DOHH2 (cell line): ENCODE data around the gene EEF2.
"Not testable (repeated sequence)": the region's sequence is repeated elsewhere in the genome, so short reads cannot be mapped to it uniquely, and the experiment has no call there.

Experiments
- H3F3A ChIP-seq: fragments of 200-600 bp; sonication (generic), shearing (Covaris generic); 2 replicates; pipeline ENCODE4 v1.6.0; 2016; ENCODE audit warnings: antibody characterized with exemption, mild to moderate bottlenecking; ENCODE audit not compliant: control insufficient read depth, insufficient read depth
- H3K27ac ChIP-seq: fragments of 200-600 bp; sonication (generic); 2 replicates; pipeline ENCODE4 v1.5.1; 2014; ENCODE audit warnings: low read depth, mild to moderate bottlenecking, low read length, moderate library complexity
- H3K27me3 ChIP-seq: fragments of 200-600 bp; sonication (generic); 2 replicates; pipeline ENCODE4 v1.6.1; 2014; ENCODE audit warnings: mild to moderate bottlenecking, low read length, mixed read lengths; ENCODE audit not compliant: control insufficient read depth
- H3K36me3 ChIP-seq: fragments of 200-600 bp; sonication (generic); 2 replicates; pipeline ENCODE4 v1.6.1; 2014; ENCODE audit warnings: mild to moderate bottlenecking, low read length, moderate library complexity, mixed read lengths; ENCODE audit not compliant: control insufficient read depth
- H3K4me1 ChIP-seq: fragments of 200-600 bp; sonication (generic); 2 replicates; pipeline ENCODE4 v1.6.1; 2014; ENCODE audit warnings: mild to moderate bottlenecking, low read length, mixed read lengths; ENCODE audit not compliant: control insufficient read depth
- H3K4me2 ChIP-seq: fragments of 200-600 bp; sonication (generic); 2 replicates; pipeline ENCODE4 v1.6.0; 2014; ENCODE audit warnings: mild to moderate bottlenecking, low read length, moderate library complexity
- H3K4me3 ChIP-seq: fragments of 200-600 bp; sonication (generic); 2 replicates; pipeline ENCODE4 v1.5.1; 2014; ENCODE audit warnings: mild to moderate bottlenecking, low read length, mixed read lengths
- H3K79me2 ChIP-seq: fragments of 200-600 bp; sonication (generic); 2 replicates; pipeline ENCODE4 v1.6.1; 2014; ENCODE audit warnings: mild to moderate bottlenecking, low read length, mixed read lengths; ENCODE audit not compliant: control insufficient read depth
- H3K9me2 ChIP-seq: fragments of 200-600 bp; sonication (generic); replicated peaks from 2 replicates; pipeline ENCODE4 v1.6.1; 2014; ENCODE audit warnings: mild to moderate bottlenecking, low read length, mixed read lengths; ENCODE audit not compliant: control insufficient read depth
- H3K9me3 ChIP-seq: fragments of 200-600 bp; sonication (generic); 2 replicates; pipeline ENCODE4 v1.6.1; 2014; ENCODE audit warnings: antibody characterized with exemption, low read length, mixed read lengths; ENCODE audit not compliant: control insufficient read depth, insufficient read depth
- H4K20me1 ChIP-seq: fragments of 200-600 bp; sonication (generic); 2 replicates; pipeline ENCODE4 v1.6.0; 2014; ENCODE audit warnings: low read depth, mild to moderate bottlenecking, antibody characterized with exemption, low read length, moderate library complexity; ENCODE audit not compliant: control insufficient read depth, insufficient read depth
- CTCF ChIP-seq: fragments of 200-600 bp; sonication (generic); IDR thresholded peaks from one replicate; pipeline ENCODE4 v1.5.1; 2014; ENCODE audit warnings: antibody characterized with exemption, mild to moderate bottlenecking, low read depth, low read length; ENCODE audit not compliant: poor library complexity, severe bottlenecking
- EZH2phosphoT487 ChIP-seq: fragments of 200-600 bp; sonication (generic); IDR thresholded peaks from 2 replicates; pipeline ENCODE4 v1.6.1; 2017; ENCODE audit warnings: borderline replicate concordance, mild to moderate bottlenecking, antibody characterized with exemption, low read length, moderate library complexity, mixed read lengths

EEF2 gene

GRCh38 chr19:3961007-3961406 is 24.3 kb downstream of the EEF2 start:
- Histone ChIP-seq H3F3A (no peaks in the 10 kb centered on the region), H3K9me3 (no peaks in the 10 kb centered on the region), H3K4me1 (no peaks in the 10 kb centered on the region), H3K36me3 (peaks cover 29% of the 10 kb centered on the region), H3K4me2 (no peak overlapping the region), H3K9me2 (no peaks in the 10 kb centered on the region), H3K79me2 (no peaks in the 10 kb centered on the region), H4K20me1 (no peaks in the 10 kb centered on the region), H3K27me3 (no peaks in the 10 kb centered on the region), H3K27ac (no peak overlapping the region), H3K4me3 (no peak overlapping the region)
- TF ChIP-seq EZH2phosphoT487 (no peak), CTCF (no peak)

- TF ChIP-seq EZH2phosphoT487: no peak
- no peak for TF ChIP-seq CTCF
- Histone ChIP-seq H3F3A (no peaks in the 10 kb centered on the region), H4K20me1 (no peaks in the 10 kb centered on the region), H3K4me1 (no peaks in the 10 kb centered on the region), H3K4me3 (no peak overlapping the region), H3K79me2 (no peaks in the 10 kb centered on the region), H3K27me3 (no peaks in the 10 kb centered on the region), H3K27ac (no peak overlapping the region), H3K4me2 (no peak overlapping the region), H3K9me3 (no peaks in the 10 kb centered on the region), H3K36me3 (peaks cover 21% of the 10 kb centered on the region), H3K9me2 (no peaks in the 10 kb centered on the region)
Observed at GRCh38 chr19:3959766-3960131, 25.5 kb downstream of the EEF2 start.

GRCh38 chr19:3958836-3959765 is 26.2 kb downstream of the EEF2 start:
- peaks cover 19% of the 10 kb centered on the region for H3K36me3 ChIP-seq
- no peak for TF ChIP-seq EZH2phosphoT487
- H3K27me3 ChIP-seq: no peaks in the 10 kb centered on the region
- H3K4me1 ChIP-seq: no peaks in the 10 kb centered on the region
- H3K4me2 ChIP-seq: no peak overlapping the region
- no peaks in the 10 kb centered on the region for H3F3A ChIP-seq
- no peak overlapping the region for H3K27ac ChIP-seq
- no peaks in the 10 kb centered on the region for H3K9me2 ChIP-seq
- H4K20me1 ChIP-seq: no peaks in the 10 kb centered on the region
- H3K4me3 ChIP-seq: no peak overlapping the region
- H3K79me2 ChIP-seq: no peaks in the 10 kb centered on the region
- no peaks in the 10 kb centered on the region for H3K9me3 ChIP-seq

- no peaks in the 10 kb centered on the region for H4K20me1 ChIP-seq
- TF ChIP-seq EZH2phosphoT487: no peak
- TF ChIP-seq CTCF: no peak
- H3K4me3 ChIP-seq: no peak overlapping the region
- no peak overlapping the region for H3K4me2 ChIP-seq
- H3K27me3 ChIP-seq: no peaks in the 10 kb centered on the region
- peaks cover 4% of the 10 kb centered on the region for H3K4me1 ChIP-seq
- no peaks in the 10 kb centered on the region for H3F3A ChIP-seq
- H3K27ac ChIP-seq: no peak overlapping the region
- no peaks in the 10 kb centered on the region for H3K79me2 ChIP-seq
- H3K36me3 ChIP-seq: peaks cover 9% of the 10 kb centered on the region
- H3K9me2 ChIP-seq: no peaks in the 10 kb centered on the region
- H3K9me3 ChIP-seq: no peaks in the 10 kb centered on the region
Observed at GRCh38 chr19:3955688-3956087, 29.6 kb downstream of the EEF2 start.

- not testable (repeated sequence) for H3K9me2 ChIP-seq, H3K4me2 ChIP-seq, H3K9me3 ChIP-seq, H4K20me1 ChIP-seq, H3K36me3 ChIP-seq, H3F3A ChIP-seq, H3K79me2 ChIP-seq, H3K27me3 ChIP-seq, H3K4me1 ChIP-seq, H3K4me3 ChIP-seq, H3K27ac ChIP-seq
Observed at GRCh38 chr19:3955276-3955675, 30.0 kb downstream of the EEF2 start.
